Gastroesophageal sphincter (tissue), 4 donors: ENCODE measurements around the gene NUP107. TPM values are rescaled to one million over a fixed set of nuclear protein-coding genes. Genes with fewer than 3 reads are reported as not detected.

Experiments
- ATAC-seq: fragments of 150-250 bp; one replicate; pipeline ENCODE4 v1.9.1; 2016; ENCODE audit warnings: mild to moderate bottlenecking, moderate library complexity
- H3K27ac ChIP-seq, 4 donors: fragments of 200-600 bp; sonication (generic) in 3 of 4; 1 replicate in 3 of 4; 2 replicates in 1 of 4; pipeline ENCODE4 v1.5.1; 2016 to 2019
- H3K27me3 ChIP-seq: fragments of 200-600 bp; sonication (generic); one replicate; pipeline ENCODE4 v1.5.1; 2019
- H3K36me3 ChIP-seq, 2 donors: fragments of 200-600 bp; sonication (generic); one replicate each; pipeline ENCODE4 v1.5.1; 2019; ENCODE audit warnings: control low read depth in 1 of 2
- H3K4me1 ChIP-seq, 3 donors: fragments of 200-600 bp; sonication (generic); 1 replicate in 2 of 3; 2 replicates in 1 of 3; pipeline ENCODE4 v1.5.1; 2016 to 2019; ENCODE audit warnings: control low read depth in 2 of 3
- H3K4me3 ChIP-seq, 2 donors: fragments of 200-600 bp; sonication (generic); one replicate each; pipeline ENCODE4 v1.5.1; 2019; ENCODE audit warnings: mild to moderate bottlenecking in 1 of 2, moderate library complexity in 1 of 2
- H3K9me3 ChIP-seq, 3 donors: fragments of 200-600 bp; sonication (generic); one replicate each; pipeline ENCODE4 v1.5.1; 2017 to 2019; ENCODE audit warnings: control low read depth in 2 of 3
- CTCF ChIP-seq, 4 experiments: fragments of 200-600 bp in 2 of 4; fragments of 450-650 bp in 2 of 4; sonication (generic) in 1 of 4; IDR thresholded peaks; one replicate each; pipeline ENCODE4 v1.5.1; 2017 to 2019; ENCODE audit warnings: antibody characterized with exemption in 4 of 4, mild to moderate bottlenecking in 2 of 4, moderate library complexity in 2 of 4
- EP300 ChIP-seq: sonication (generic); formaldehyde crosslinking; IDR thresholded peaks from one replicate; pipeline ENCODE4 v1.6.1; 2017; ENCODE audit warnings: antibody characterized with exemption, mild to moderate bottlenecking
- POLR2A ChIP-seq, 2 donors: fragments of 450-650 bp; IDR thresholded peaks; one replicate each; pipeline ENCODE4 v1.6.1; 2017; ENCODE audit warnings: antibody characterized with exemption in 2 of 2, mild to moderate bottlenecking in 2 of 2, moderate library complexity in 1 of 2
- POLR2AphosphoS5 ChIP-seq: sonication (generic); formaldehyde crosslinking; IDR thresholded peaks from one replicate; pipeline ENCODE4 v1.6.1; 2017; ENCODE audit warnings: antibody characterized with exemption
- WGBS, 2 donors: methylation state at CpG; one replicate each; pipeline ENCODE4 v1.1.5; 2018; ENCODE audit warnings: low coverage in 1 of 2; 5-methylcytosine and 5-hydroxymethylcytosine counted together
- total RNA-seq, 4 donors: library from RNA; depleted of rRNA; stranded (reverse); fragments of >200 nt; gene quantifications; one replicate each; pipeline ENCODE4 v1.1.0, GENCODE V29; 2016

Gene NUP107
- total RNA-seq, 4 donors from 2014 or later = 28.4 to 46.7 (median 29.5) TPM

GRCh38 chr12:68761901-68762630, 75.3 kb downstream of the NUP107 start:
- 33 to 86% methylated on average over 1 to 6 of the region's 8 CpGs for WGBS, 2 donors
- Histone ChIP-seq H3K4me1 (peaks cover 0 to 4% (median 0%) of the 10 kb centered on the region in 3 donors), H3K27me3 (no peaks in the 10 kb centered on the region), H3K4me3 (no peak overlapping the region), H3K27ac (no peak overlapping the region), H3K9me3 (no peaks in the 10 kb centered on the region), H3K36me3 (peaks cover 0 to 83% of the 10 kb centered on the region in 2 donors)
- peak; percentile 16 for ATAC-seq
- no peak for TF ChIP-seq CTCF (IDR thresholded peaks at IDR 0.05)
- TF ChIP-seq POLR2A (IDR thresholded peaks at IDR 0.05) = no peak
- no peak for TF ChIP-seq POLR2AphosphoS5
- TF ChIP-seq EP300 = no peak

GRCh38 chr12:68762691-68763090, 75.9 kb downstream of the NUP107 start:
- TF ChIP-seq EP300 = no peak
- no peak for TF ChIP-seq POLR2AphosphoS5
- TF ChIP-seq POLR2A (IDR thresholded peaks at IDR 0.05) = no peak
- TF ChIP-seq CTCF (IDR thresholded peaks at IDR 0.05) = no peak
- no peaks in the 10 kb centered on the region for H3K27me3 ChIP-seq
- no peak for ATAC-seq
- no peak overlapping the region for H3K27ac ChIP-seq
- peaks cover 0 to 86% of the 10 kb centered on the region in 2 donors for H3K36me3 ChIP-seq
- no peak overlapping the region for H3K4me3 ChIP-seq
- H3K4me1 ChIP-seq = peaks cover 0 to 4% (median 0%) of the 10 kb centered on the region in 3 donors
- 80 to 100% methylated on average over 1 to 2 of the region's 3 CpGs for WGBS, 2 donors
- no peaks in the 10 kb centered on the region for H3K9me3 ChIP-seq

DNA sequence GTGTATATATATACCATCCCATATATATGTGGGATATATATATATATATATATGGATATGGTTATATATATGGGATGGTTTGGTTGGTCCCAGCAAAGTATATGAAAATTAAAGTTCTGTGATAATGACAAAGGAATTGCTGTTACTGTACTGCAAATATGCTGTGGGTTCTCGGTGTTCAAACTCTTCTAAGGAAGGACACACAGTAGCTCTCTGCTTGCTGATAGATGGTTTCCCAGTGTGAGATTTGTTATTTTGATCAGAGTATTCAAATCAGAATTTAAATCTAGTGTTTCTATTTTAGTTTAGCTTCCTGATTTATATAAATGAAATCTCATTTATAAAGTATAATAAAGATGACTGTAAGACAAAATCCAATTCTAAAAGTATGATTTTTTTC, 78.9 kb downstream of the NUP107 start:
- H3K4me3 ChIP-seq = no peak overlapping the region
- H3K4me1 ChIP-seq = peaks cover 0 to 4% (median 0%) of the 10 kb centered on the region in 3 donors
- H3K36me3 ChIP-seq = peaks cover 0 to 76% of the 10 kb centered on the region in 2 donors
- H3K9me3 ChIP-seq = no peaks in the 10 kb centered on the region
- TF ChIP-seq POLR2AphosphoS5 = no peak
- no peak for TF ChIP-seq CTCF (IDR thresholded peaks at IDR 0.05)
- H3K27ac ChIP-seq = no peak overlapping the region
- no peak for ATAC-seq
- WGBS, 2 donors = 100% methylated on average over 1 of the region's 1 CpG
- no peaks in the 10 kb centered on the region for H3K27me3 ChIP-seq

DNA sequence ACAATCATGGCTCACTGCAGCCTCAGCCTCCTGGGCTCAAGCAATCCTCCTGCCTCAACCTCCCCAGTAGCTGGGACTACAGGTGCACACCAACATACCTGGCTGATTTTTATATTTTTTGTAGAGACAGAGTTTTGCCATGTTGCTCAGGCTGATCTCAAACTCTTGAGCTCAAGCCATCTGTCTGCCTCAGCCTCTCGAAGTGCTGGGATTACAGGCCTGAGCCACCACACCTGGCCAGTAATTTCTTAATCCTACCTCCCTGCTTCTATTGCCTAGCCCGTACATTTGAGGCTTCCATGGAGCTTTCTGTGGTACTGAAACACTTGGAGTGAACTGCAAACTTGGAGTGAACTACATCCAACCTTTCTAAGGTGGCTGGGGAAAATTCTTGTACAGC, 79.9 kb downstream of the NUP107 start:
- TF ChIP-seq EP300 (no peak), POLR2A (IDR thresholded peaks at IDR 0.05) (no peak), POLR2AphosphoS5 (no peak), CTCF (IDR thresholded peaks at IDR 0.05) (no peak)
- 67 to 100% methylated on average over 1 of the region's 2 CpGs for WGBS, 2 donors

GRCh38 chr12:68767191-68767590, 80.4 kb downstream of the NUP107 start:
- H3K4me3 ChIP-seq = no peak overlapping the region
- ATAC-seq = no peak
- 94 to 100% methylated on average over 4 to 7 of the region's 7 CpGs for WGBS, 2 donors
- H3K27ac ChIP-seq = no peak overlapping the region
- peaks cover 0 to 62% of the 10 kb centered on the region in 2 donors for H3K36me3 ChIP-seq
- TF ChIP-seq EP300 (no peak), CTCF (IDR thresholded peaks at IDR 0.05) (no peak), POLR2A (IDR thresholded peaks at IDR 0.05) (no peak), POLR2AphosphoS5 (no peak)
- no peaks in the 10 kb centered on the region for H3K9me3 ChIP-seq
- no peaks in the 10 kb centered on the region for H3K4me1 ChIP-seq
- no peaks in the 10 kb centered on the region for H3K27me3 ChIP-seq

More for the DNA sequence above, 79.9 kb downstream of the NUP107 start:
- Histone ChIP-seq H3K9me3 (no peaks in the 10 kb centered on the region), H3K4me3 (no peak overlapping the region), H3K27me3 (no peaks in the 10 kb centered on the region), H3K36me3 (peaks cover 0 to 66% of the 10 kb centered on the region in 2 donors), H3K4me1 (no peaks in the 10 kb centered on the region), H3K27ac (no peak overlapping the region)
- ATAC-seq = no peak
